HG02981 (cell line): ENCODE data around the gene FOXL2.

Experiments
- ATAC-seq: cut with Tn5 transposase; IDR thresholded peaks from one replicate; pipeline ENCODE4 v1.9.1; 2021; ENCODE audit warnings: mild to moderate bottlenecking, moderate library complexity; ENCODE audit not compliant: unreplicated experiment

Gene FOXL2

GRCh38 chr3:138945709-138946662 is 951 bp downstream of the FOXL2 start:
- no peak for ATAC-seq

- no peak for ATAC-seq
These were observed 1.8 kb downstream of the FOXL2 start for GRCh38 chr3:138944929-138945708.

- no peak for ATAC-seq
These were observed 2.3 kb downstream of the FOXL2 start for GRCh38 chr3:138944654-138944928.

- ATAC-seq = no peak
These were observed 2.9 kb downstream of the FOXL2 start for GRCh38 chr3:138943724-138944653.

GRCh38 chr3:138942861-138943623 is 3.9 kb downstream of the FOXL2 start:
- ATAC-seq = no peak

GRCh38 chr3:138942271-138942670 is 4.7 kb downstream of the FOXL2 start:
- no peak for ATAC-seq

- ATAC-seq = no peak
These were observed 5.6 kb downstream of the FOXL2 start for GRCh38 chr3:138941259-138941885.

GRCh38 chr3:138940446-138940845 is 6.5 kb downstream of the FOXL2 start:
- no peak for ATAC-seq

- ATAC-seq = no peak
These were observed 7.2 kb downstream of the FOXL2 start for GRCh38 chr3:138939561-138940241.

- ATAC-seq = no peak
These were observed 7.9 kb downstream of the FOXL2 start for GRCh38 chr3:138938877-138939560.

GRCh38 chr3:138938056-138938876 is 8.7 kb downstream of the FOXL2 start:
- no peak for ATAC-seq

- ATAC-seq = no peak
These were observed 9.3 kb downstream of the FOXL2 start for GRCh38 chr3:138937690-138938055.

GRCh38 chr3:138936741-138937689 is 9.9 kb downstream of the FOXL2 start:
- ATAC-seq = no peak

GRCh38 chr3:138935863-138936740 is 10.8 kb downstream of the FOXL2 start:
- peak; percentile 68 for ATAC-seq

GRCh38 chr3:138935505-138935862 is 11.5 kb downstream of the FOXL2 start:
- no peak for ATAC-seq
